Stomach (tissue), 9 donors: ENCODE results near the gene WDR48. TPM values are rescaled to one million over a fixed set of nuclear protein-coding genes. Genes with fewer than 3 reads are reported as not detected.

Source experiments
- DNase-seq, 2 donors: peaks; one replicate each; pipeline versions ENCODE4 v3.0.0 to v3.0.0-alpha.2; 2013 to 2019
- H3K27ac ChIP-seq, 5 donors: fragments of 200-600 bp in 4 of 5; sonication (generic) in 4 of 5; one replicate each; pipeline ENCODE4 v1.5.1; 2013 to 2019; ENCODE audit warnings: mild to moderate bottlenecking in 1 of 5, moderate library complexity in 1 of 5
- H3K27me3 ChIP-seq, 3 donors: fragments of 200-600 bp; sonication (generic); one replicate each; pipeline ENCODE4 v1.5.1; 2017 to 2019; ENCODE audit warnings: mixed run types in 1 of 3
- H3K36me3 ChIP-seq, 4 donors: fragments of 200-600 bp; sonication (generic); 1 replicate in 3 of 4; 2 replicates in 1 of 4; pipeline ENCODE4 v1.5.1; 2016 to 2019
- H3K4me1 ChIP-seq, 4 donors: fragments of 200-600 bp; sonication (generic); one replicate each; pipeline ENCODE4 v1.5.1; 2016 to 2019
- H3K4me3 ChIP-seq, 4 donors: fragments of 200-600 bp; sonication (generic) in 3 of 4; one replicate each; pipeline ENCODE4 v1.5.1; 2016 to 2019; ENCODE audit warnings: mild to moderate bottlenecking in 1 of 4
- H3K9me3 ChIP-seq, 4 donors: fragments of 200-600 bp; sonication (generic); one replicate each; pipeline ENCODE4 v1.5.1; 2016 to 2019
- CTCF ChIP-seq, 7 experiments: fragments of 450-650 bp in 4 of 7; fragments of 200-600 bp in 3 of 7; sonication (generic) in 3 of 7; IDR thresholded peaks; one replicate each; pipeline ENCODE4 v1.5.1; 2016 to 2019; ENCODE audit warnings: antibody characterized with exemption in 7 of 7, control low read depth in 2 of 7, mild to moderate bottlenecking in 1 of 7
- EP300 ChIP-seq: sonication (generic); formaldehyde crosslinking; IDR thresholded peaks from one replicate; pipeline ENCODE4 v1.6.1; 2017; ENCODE audit warnings: antibody characterized with exemption
- POLR2A ChIP-seq, 4 donors: fragments of 450-650 bp; IDR thresholded peaks; one replicate each; pipeline ENCODE4 v1.6.1; 2016; ENCODE audit warnings: antibody characterized with exemption in 4 of 4, control low read depth in 2 of 4, mild to moderate bottlenecking in 1 of 4, moderate library complexity in 1 of 4
- POLR2AphosphoS5 ChIP-seq, 3 donors: sonication (generic); formaldehyde crosslinking; IDR thresholded peaks; one replicate each; pipeline ENCODE4 v1.6.1; 2016; ENCODE audit warnings: antibody characterized with exemption in 3 of 3
- WGBS, 5 donors: extraction: QIAGEN DNeasy Blood & Tissue Kit in 3 of 5; methylation state at CpG; one replicate each; pipeline versions ENCODE4 v1.1.5 to v1.1.7; 2013 to 2018; 5-methylcytosine and 5-hydroxymethylcytosine counted together
- intact Hi-C: fragments of 100-400 bp; cut with DNase I; formaldehyde crosslinking; loops from one replicate; pipeline ENCODE4 v1.15.1; 2023; ENCODE audit warnings: low total_unique reads
- polyA plus RNA-seq, 3 donors: library from polyadenylated mRNA; stranded (reverse); fragments of 200-250 nt; gene quantifications; one replicate each; pipeline ENCODE4 v1.2.3, GENCODE V29; 2013
- total RNA-seq, 5 donors: library from RNA; depleted of rRNA; stranded (reverse); fragments of >200 nt; gene quantifications; one replicate each; pipeline versions ENCODE4 v1.1.0 to v1.2.3, GENCODE V29; 2014 to 2016
- donor health status: healthy with polysubstance abuse.
- donor health status: Bipolar disorder and iron deficiency.
- donor health status: healthy.

Gene WDR48
- total and polyA plus RNA-seq, 8 donors, result 4.3 to 89.7 (median 13.4) TPM

GRCh38 chr3:39106851-39107387 lies 55.1 kb downstream of the WDR48 start:
- H3K4me1 ChIP-seq, result peaks cover 40 to 62% (median 54%) of the 10 kb centered on the region in 4 donors
- peak; percentile 69 to 83 for DNase-seq
- H3K27ac ChIP-seq, result peak overlapping the region; percentile 92 to 98 (median 95)
- no peaks in the 10 kb centered on the region for H3K9me3 ChIP-seq
- no peaks in the 10 kb centered on the region for H3K27me3 ChIP-seq
- H3K36me3 ChIP-seq, result peaks cover 0 to 37% (median 16%) of the 10 kb centered on the region in 4 donors
- no peak for TF ChIP-seq POLR2A (IDR thresholded peaks at IDR 0.05)
- no peak for TF ChIP-seq POLR2AphosphoS5 (IDR thresholded peaks at IDR 0.05)
- no peak for TF ChIP-seq CTCF (IDR thresholded peaks at IDR 0.05)
- no peak for TF ChIP-seq EP300
- peak overlapping the region; percentile 87 to 99 (median 94) for H3K4me3 ChIP-seq
- intact Hi-C loops, result no loop called here
- WGBS, 5 donors, result 0 to 1% (median 1%) methylated on average over 3 to 55 of the region's 55 CpGs

- 0 to 1% (median 1%) methylated on average over 22 to 74 of the region's 74 CpGs for WGBS, 5 donors
- intact Hi-C loops, result no loop called here
- peak within 1 kb of the TSS; percentile 92 to 98 (median 95) for H3K27ac ChIP-seq
- peak within 1 kb of the TSS; percentile 87 to 99 (median 94) for H3K4me3 ChIP-seq
- DNase-seq, result peak; percentile 89 to 97
- no peaks in the 10 kb centered on the region for H3K27me3 ChIP-seq
- H3K9me3 ChIP-seq, result no peaks in the 10 kb centered on the region
- TF ChIP-seq CTCF (IDR thresholded peaks at IDR 0.05) (no peak), EP300 (no peak), POLR2AphosphoS5 (IDR thresholded peaks at IDR 0.05) (peak; percentile 83 to 95 (median 94)), POLR2A (IDR thresholded peaks at IDR 0.05) (peak in 1 of 4 donors; percentile 12)
- H3K4me1 ChIP-seq, result peaks cover 40 to 57% (median 51%) of the 10 kb centered on the region in 4 donors
- peaks cover 0 to 37% (median 14%) of the 10 kb centered on the region in 4 donors for H3K36me3 ChIP-seq
These were observed 55.8 kb downstream of the WDR48 start, which contains the start of the genes GORASP1 and TTC21A for GRCh38 chr3:39107388-39108199. TSS of gene GORASP1 (minus strand) at chr3:39107627. CDS start at chr3:39107541, 86 bp downstream. TSS of gene TTC21A (plus strand) at chr3:39107680. CDS start at chr3:39107838, 158 bp downstream.

DNA sequence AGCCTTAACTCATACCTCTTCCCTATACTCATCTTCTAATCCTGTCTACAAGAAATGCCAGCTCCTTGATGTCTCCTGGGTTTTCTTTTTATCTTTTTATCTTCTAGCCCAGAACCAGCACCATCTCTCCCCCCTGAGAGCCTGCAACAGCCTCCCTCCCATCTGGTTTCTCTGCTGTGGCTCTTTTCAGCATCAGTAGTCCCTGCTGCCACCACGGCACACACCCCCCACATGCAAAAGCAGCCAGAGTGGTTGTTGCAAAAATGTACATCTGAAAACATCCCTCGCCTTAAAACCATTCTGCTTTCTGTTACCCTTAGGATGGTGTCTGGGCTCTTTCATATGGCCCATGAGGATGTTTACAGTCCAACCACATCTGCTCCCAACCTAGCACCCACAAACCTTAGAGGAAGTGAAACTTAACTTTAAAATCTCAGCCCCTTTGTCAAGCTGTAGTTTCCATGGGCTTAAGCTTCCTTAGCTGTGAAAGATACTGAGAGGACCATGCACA lies 56.4 kb downstream of the WDR48 start:
- H3K27me3 ChIP-seq, result no peaks in the 10 kb centered on the region
- 10 to 33% (median 30%) methylated on average over 2 of the region's 2 CpGs for WGBS, 5 donors
- H3K9me3 ChIP-seq, result no peaks in the 10 kb centered on the region
- peak overlapping the region in 4 of 5 donors; percentile 92 to 98 (median 96) for H3K27ac ChIP-seq
- peak in 1 of 2 donors; percentile 58 for DNase-seq
- intact Hi-C loops, result no loop called here
- H3K4me3 ChIP-seq, result peak overlapping the region; percentile 87 to 99 (median 94)
- H3K4me1 ChIP-seq, result peaks cover 37 to 50% (median 47%) of the 10 kb centered on the region in 4 donors
- no peak for TF ChIP-seq POLR2AphosphoS5 (IDR thresholded peaks at IDR 0.05)
- TF ChIP-seq POLR2A (IDR thresholded peaks at IDR 0.05), result no peak
- no peak for TF ChIP-seq CTCF (IDR thresholded peaks at IDR 0.05)
- TF ChIP-seq EP300, result no peak
- H3K36me3 ChIP-seq, result peaks cover 0 to 32% (median 12%) of the 10 kb centered on the region in 4 donors

GRCh38 chr3:39109086-39109485 lies 57.3 kb downstream of the WDR48 start:
- WGBS, 5 donors, result 87 to 96% (median 89%) methylated on average over 5 of the region's 5 CpGs
- no peak overlapping the region for H3K27ac ChIP-seq
- intact Hi-C loops, result no loop called here

More at GRCh38 chr3:39109086-39109485, 57.3 kb downstream of the WDR48 start:
- H3K9me3 ChIP-seq, result no peaks in the 10 kb centered on the region
- H3K4me1 ChIP-seq, result peaks cover 30 to 42% (median 40%) of the 10 kb centered on the region in 4 donors
- DNase-seq, result no peak
- no peaks in the 10 kb centered on the region for H3K27me3 ChIP-seq
- TF ChIP-seq EP300 (no peak), CTCF (IDR thresholded peaks at IDR 0.05) (no peak), POLR2AphosphoS5 (IDR thresholded peaks at IDR 0.05) (no peak), POLR2A (IDR thresholded peaks at IDR 0.05) (no peak)
- H3K36me3 ChIP-seq, result peaks cover 0 to 29% (median 13%) of the 10 kb centered on the region in 4 donors
- no peak overlapping the region for H3K4me3 ChIP-seq
